T-helper 1 cell (primary cell): ENCODE measurements around the gene GGCX.

Experiments
- DNase-seq, 5 donors: peaks; one replicate each; pipeline ENCODE4 v3.0.0-alpha.2; 2012 to 2020

The GGCX gene

DNA sequence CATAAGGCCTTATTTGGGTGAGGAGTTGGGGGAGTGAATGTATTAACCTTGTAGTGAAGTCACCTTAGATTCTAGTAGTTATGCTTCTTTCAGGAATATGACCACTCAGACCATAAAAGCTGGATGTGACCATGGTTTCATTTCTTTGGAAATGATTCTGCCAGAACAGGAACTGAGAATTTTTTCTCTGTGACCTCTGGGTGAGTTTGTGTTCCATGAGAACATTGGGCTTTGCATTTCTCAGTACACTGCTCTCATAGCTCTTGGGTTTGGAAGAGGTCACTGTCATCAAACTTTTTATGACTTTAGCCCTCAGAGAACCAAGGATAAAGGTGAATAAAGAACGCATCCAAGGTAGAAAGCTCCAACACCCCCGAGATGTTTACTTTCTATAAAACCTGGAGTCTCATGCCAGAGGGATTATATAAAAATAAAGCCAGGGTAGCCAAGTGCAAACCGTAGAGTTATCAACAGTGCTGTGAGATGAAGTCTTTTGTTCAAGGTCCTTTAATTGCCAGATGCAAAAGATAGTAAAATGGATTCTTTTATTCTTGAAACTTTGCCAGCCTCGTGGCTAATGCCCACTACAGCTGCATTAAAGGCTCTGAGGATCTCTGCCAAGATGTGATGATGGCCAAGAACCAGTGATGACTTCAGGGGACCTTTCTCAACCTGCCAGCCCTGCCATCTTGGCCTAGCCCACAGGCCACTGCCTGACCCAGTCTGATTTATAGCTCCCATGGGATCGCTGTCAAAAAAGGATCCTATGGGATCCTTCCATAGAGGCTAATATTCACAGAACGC lies 50.1 kb downstream of the GGCX start:
- DNase-seq = no peak

DNA sequence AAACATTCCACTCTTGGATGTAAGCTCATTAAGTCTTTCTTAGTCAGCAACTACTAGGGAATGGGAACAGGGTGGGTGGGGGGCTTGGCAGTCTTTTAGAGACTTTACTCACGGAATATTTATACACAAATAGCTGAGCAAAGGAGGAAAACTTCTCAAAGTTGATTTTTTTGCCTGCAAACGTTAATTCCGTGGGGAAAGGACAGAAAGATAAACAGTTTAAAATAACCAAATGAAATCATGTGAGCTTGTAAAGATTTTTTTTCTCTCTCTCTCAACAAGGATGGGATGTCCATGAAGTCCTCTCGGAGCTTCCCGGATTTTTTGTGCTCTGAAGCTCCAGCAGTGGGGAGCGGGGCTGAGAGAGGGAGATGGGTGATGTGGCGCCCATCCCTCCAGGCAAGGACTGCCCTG lies 54.5 kb downstream of the GGCX start:
- no peak for DNase-seq

DNA sequence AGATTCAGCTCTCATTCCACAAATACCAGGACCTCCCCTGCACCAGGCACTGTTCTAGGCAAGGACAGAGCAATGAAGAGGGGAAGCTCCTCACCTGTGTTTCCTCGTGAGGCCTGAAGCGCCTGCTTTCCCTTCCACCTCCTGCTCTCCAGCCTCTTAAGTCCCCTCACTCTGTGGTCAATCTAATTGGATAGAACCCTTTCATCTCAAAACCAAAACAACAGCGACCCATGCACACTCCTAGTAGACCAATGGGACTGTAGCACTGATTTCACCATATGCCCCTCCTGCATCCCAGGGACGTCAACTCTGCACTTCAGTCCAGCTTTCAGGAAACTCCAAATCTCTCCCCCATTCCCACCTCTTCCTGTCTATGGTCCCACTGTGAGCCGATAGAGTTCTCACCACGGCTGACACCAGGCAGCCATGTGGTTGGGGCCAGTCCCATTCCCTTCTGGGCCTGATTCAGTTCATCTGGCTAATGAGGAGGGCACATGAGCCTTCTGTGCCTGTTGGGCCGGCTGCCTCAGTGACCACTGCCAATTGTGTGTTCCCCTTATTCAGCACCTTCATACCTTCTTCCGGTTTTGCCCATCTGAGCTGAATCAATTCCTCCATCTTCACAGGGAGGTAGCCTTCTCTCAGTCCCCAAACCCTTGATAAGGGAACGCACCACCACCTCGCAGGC lies 55.6 kb downstream of the GGCX start:
- DNase-seq = no peak

DNA sequence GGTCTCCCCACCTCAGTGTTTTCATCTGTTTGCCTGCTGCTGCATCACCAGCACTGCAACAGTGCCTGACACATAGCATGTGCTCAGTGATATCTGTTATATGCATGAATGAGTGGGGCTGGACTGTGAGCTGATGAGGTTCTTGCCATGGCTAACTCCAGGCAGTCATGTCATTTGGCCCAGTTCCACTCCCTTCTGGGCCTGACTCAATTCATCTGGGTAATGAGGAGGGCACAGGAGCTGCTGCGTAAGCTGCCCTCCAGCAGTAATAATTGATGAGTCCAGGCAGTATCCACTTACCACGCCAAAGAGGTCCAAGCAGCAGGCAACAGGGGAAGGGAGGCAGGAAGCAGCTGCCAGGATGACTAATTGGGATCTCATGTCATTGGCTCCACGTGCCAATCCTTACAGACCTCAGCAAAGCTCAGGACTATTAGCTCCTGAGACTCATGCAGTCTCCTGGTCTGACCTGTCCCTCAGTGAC lies 56.5 kb downstream of the GGCX start:
- DNase-seq = no peak

DNA sequence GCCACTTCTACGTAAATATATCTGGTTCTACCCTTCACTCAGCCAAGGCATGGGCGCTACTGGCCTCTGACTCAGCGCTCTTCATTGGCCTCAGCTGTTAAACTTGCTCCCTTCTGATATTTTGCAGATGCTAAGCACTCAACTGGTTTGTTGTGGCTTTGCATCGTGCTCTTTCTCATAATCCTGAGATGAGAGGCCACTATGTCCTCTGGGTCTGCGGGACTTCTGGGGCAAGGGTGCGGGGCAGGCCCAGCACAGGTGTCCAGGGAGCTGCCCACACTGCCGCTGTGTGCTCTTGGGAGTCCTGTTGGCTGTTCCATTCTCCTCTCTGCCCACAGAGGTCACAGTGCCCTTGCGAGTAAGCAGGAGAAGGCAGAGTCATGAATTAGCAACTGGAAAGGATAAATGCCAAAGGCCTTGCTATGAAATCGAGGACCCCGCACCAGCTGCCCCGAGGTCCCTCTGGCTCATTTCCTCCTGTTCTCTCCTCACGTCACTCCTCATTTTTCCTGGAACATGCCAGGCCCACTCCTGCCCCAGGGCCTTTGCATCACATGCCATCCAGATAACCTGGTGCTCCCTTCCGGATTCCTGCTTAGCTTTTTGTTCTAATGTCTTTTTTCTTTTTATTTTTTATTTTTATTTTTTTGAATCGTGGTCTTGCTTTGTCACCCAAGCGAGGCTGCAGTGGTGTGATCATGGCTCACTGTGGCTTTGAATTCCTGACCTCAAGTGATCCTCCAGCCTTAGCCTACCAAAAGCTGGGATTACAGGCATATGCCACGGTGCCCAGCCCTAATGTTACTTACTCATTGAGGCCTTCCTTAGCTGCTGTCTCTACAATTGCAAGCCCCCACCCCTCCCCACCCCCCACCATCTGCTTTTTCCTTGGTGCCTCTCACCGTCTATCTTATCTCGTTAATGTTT lies 57.2 kb downstream of the GGCX start:
- DNase-seq = no peak

DNA sequence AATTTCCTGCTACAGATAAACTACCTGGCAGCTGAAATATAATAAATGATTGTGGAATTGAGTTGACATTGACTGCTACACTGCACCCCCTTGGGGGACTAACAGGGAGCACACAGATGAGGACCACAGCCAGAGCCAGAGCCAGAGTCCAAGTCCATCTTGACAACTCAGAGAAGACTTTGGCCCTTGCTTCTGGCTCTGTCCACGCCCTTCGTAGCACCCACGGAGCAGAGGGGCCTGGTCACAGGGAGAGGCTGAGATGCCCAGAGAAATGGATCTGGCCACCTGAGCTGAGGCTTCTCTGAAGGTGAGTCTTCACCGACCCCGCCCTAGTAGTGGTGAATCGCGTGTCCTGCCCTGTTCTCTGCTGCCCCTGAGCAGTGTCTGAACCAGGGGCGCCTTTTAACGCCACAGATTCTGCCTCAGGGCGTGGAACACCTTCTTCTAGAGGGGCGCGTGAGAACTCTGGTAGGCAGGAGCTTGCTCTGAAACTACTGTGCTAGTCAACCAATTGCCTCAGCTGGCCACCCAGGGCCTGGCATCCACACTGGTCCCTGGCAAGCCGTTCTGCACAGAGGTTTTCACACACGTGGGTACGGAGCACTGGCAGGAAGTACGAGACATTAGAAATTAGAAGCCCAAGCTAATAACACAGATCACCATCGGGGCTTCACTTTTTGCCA lies 58.0 kb downstream of the GGCX start:
- DNase-seq = no peak

DNA sequence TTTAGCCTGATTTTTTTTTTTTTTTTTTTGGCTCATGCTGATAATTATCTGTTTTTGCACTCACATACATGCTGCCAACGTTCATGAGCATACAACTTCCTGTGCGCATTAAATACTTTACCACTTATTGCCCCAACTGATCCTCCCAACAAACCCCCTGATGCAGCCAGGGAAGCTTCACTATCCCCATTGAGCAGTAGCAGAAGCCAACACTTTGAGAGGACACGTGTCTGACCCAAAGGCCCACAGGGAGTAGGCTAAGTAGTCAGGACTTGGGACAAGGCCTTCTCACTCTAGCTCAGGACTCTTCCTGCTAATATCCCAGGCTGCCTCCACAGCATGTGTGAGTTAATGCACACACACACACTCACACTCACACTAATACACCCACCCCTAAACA lies 58.6 kb downstream of the GGCX start:
- DNase-seq = no peak

DNA sequence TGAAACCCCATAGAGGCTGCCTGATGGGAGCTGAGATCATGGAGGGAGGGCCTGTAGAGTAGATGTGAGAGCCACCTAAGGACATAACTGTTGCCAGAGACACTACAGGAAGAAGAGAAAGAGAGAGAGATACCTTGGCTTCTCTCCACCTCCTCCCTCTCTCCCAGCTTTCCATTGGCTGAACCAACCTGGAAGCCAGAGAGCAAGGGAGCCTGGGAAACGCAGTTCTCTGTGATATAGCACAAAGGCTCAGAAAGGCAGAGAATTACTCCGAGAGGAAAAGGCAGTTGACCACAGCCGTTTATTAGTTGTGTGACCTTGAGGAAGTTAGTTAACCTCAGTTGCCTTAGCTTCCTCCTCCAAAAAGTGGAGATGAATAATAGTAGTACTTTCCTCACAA lies 60.0 kb downstream of the GGCX start:
- no peak for DNase-seq

DNA sequence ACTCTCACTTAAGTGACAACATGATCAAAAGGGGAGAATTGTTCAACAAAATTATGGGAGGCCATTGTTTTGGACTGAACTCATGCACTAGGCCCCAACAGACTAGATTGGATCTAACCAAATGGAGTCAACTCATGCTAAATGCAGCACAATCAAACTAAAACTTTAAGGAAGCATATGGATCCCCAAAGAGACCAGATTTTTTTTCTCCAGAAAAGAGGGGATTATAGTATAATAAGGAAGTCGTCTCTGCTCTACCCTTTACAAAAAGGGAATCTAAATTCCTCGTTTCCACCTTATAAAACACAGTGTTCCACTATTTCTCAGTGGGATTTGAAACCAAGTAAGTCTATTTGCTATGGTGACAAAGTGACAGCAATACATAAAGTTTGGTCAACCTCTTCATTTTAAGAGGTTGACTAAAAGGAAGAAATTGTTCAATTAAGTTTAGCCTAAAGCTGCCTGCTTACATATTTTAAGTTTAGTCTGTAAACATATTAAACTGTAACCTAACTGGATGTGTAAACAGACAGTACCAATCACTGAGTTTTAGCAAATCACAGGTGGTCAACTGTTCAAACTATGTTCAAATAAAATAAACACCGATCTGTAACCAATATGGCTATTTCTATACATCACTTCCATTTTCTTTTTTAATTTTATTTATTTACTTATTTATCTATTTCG lies 63.2 kb downstream of the GGCX start:
- DNase-seq = no peak

DNA sequence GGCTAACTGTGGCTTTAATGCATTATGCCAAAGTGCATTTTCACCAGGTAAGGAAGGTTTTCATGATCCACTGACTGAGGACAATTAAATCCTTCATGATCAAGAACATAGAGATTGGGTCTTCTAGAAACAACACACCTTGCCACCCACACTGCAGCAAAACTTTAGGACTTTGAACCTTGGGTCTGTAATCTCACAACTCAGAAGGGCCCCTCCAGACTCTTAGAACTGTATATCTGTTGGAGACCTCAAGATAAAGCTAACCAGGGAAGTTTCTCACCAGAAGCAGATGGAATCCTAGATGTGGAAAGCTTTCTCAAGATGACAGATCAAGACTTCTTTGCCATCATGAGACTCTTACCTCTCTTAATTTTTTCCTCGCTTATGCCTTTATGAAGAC lies 64.9 kb downstream of the GGCX start:
- no peak for DNase-seq
